GM21786 (cell line): Measurements from ENCODE around the gene COMMD7.
"Not testable (repeated sequence)": the region's sequence is repeated elsewhere in the genome, so short reads cannot be mapped to it uniquely, and the experiment has no call there.

ENCODE experiments used
- ATAC-seq: cut with Tn5 transposase; IDR thresholded peaks from one replicate; pipeline ENCODE4 v1.9.1; 2021; ENCODE audit not compliant: unreplicated experiment

Gene COMMD7

GRCh38 chr20:32765230-32765875 lies 22.1 kb upstream of the COMMD7 start:
- not testable (repeated sequence) for ATAC-seq

GRCh38 chr20:32764005-32764960 lies 21.0 kb upstream of the COMMD7 start:
- no peak for ATAC-seq

- ATAC-seq, result no peak
Observed at GRCh38 chr20:32763202-32764004, 20.1 kb upstream of the COMMD7 start.

- ATAC-seq, result no peak
Observed at GRCh38 chr20:32762754-32763201, 19.5 kb upstream of the COMMD7 start.

- peak; percentile 65 for ATAC-seq
Observed at GRCh38 chr20:32761831-32762753, 18.8 kb upstream of the COMMD7 start, which contains the start of gene DNMT3B. Gene DNMT3B, plus strand, starts transcription at chr20:32762385. Its CDS starts 17,939 bp downstream, at chr20:32780324.

GRCh38 chr20:32761417-32761830 lies 18.2 kb upstream of the COMMD7 start:
- ATAC-seq, result no peak

GRCh38 chr20:32756156-32756555 lies 12.9 kb upstream of the COMMD7 start:
- ATAC-seq, result no peak

- no peak for ATAC-seq
Observed at GRCh38 chr20:32753731-32754130, 10.5 kb upstream of the COMMD7 start.

- no peak for ATAC-seq
Observed at GRCh38 chr20:32752458-32753250, 9.4 kb upstream of the COMMD7 start.

GRCh38 chr20:32751702-32752457 lies 8.6 kb upstream of the COMMD7 start:
- ATAC-seq, result no peak

- no peak for ATAC-seq
Observed at GRCh38 chr20:32751293-32751692, 8.0 kb upstream of the COMMD7 start.

GRCh38 chr20:32749914-32750637 lies 6.8 kb upstream of the COMMD7 start:
- ATAC-seq, result no peak

GRCh38 chr20:32742322-32743236 lies 688 bp downstream of the COMMD7 start:
- no peak for ATAC-seq

GRCh38 chr20:32741151-32741550 lies 2.1 kb downstream of the COMMD7 start:
- no peak for ATAC-seq

GRCh38 chr20:32737371-32738223 lies 5.7 kb downstream of the COMMD7 start:
- no peak for ATAC-seq

- no peak for ATAC-seq
Observed at GRCh38 chr20:32731882-32732266, 11.4 kb downstream of the COMMD7 start.
